22Rv1 (cell line): Measurements from ENCODE around the gene ZBTB18.

Experiments
- ZFX ChIP-seq: fragments of 450-650 bp; IDR thresholded peaks from 2 replicates; pipeline ENCODE4 v1.6.1; 2017; ENCODE audit warnings: antibody characterized with exemption, borderline replicate concordance
- TF ChIP-seq, protein P1 (sequence below): fragments of 450-650 bp; IDR thresholded peaks from 2 replicates; pipeline ENCODE4 v1.5.1; 2017; ENCODE audit warnings: mild to moderate bottlenecking

DNA sequence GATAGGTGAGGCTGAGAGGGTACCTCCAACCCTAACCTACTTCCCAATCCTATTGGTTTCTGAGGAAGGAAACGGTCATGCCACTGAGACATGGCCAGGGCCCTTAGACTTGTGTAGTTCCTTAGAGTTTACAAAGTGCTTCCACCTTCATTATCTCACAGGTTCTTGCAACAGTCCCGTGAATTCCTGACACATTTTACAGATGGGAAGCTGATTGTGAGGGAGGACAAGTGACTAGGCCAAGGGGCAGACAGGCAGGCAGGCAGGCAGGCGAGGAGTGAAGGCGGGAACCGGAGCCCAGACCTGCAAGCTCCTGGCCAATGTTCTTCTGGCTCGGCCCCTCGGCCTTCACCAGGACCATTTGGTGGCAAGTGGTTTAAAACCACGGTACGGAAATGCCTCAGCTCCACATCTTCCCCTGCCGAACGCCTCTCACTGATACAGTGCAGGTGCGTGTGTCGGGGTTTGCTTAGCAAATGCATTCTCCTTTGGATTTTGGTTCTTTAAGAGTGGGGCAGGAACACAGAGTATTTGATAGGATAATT, 45.1 kb downstream of the ZBTB18 start:
- TF ChIP-seq, protein P1, sequence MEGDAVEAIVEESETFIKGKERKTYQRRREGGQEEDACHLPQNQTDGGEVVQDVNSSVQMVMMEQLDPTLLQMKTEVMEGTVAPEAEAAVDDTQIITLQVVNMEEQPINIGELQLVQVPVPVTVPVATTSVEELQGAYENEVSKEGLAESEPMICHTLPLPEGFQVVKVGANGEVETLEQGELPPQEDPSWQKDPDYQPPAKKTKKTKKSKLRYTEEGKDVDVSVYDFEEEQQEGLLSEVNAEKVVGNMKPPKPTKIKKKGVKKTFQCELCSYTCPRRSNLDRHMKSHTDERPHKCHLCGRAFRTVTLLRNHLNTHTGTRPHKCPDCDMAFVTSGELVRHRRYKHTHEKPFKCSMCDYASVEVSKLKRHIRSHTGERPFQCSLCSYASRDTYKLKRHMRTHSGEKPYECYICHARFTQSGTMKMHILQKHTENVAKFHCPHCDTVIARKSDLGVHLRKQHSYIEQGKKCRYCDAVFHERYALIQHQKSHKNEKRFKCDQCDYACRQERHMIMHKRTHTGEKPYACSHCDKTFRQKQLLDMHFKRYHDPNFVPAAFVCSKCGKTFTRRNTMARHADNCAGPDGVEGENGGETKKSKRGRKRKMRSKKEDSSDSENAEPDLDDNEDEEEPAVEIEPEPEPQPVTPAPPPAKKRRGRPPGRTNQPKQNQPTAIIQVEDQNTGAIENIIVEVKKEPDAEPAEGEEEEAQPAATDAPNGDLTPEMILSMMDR: no peak
- no peak for TF ChIP-seq ZFX
